BE2C (cell line): ENCODE data around the gene FARS2.

ENCODE experiments used
- DNase-seq: peaks from one replicate; pipeline ENCODE4 v3.0.0-alpha.2; 2020
- H3K27me3 ChIP-seq: fragments of 250-450 bp; sonication (Bioruptor Pico); 2 replicates; pipeline ENCODE4 v1.5.1; 2020; ENCODE audit warnings: mild to moderate bottlenecking
- H3K36me3 ChIP-seq: fragments of 250-450 bp; sonication (Bioruptor Pico); 2 replicates; pipeline ENCODE4 v1.5.1; 2020; ENCODE audit warnings: mild to moderate bottlenecking
- H3K4me1 ChIP-seq: fragments of 250-450 bp; sonication (Bioruptor Pico); 2 replicates; pipeline ENCODE4 v1.5.1; 2020
- H3K4me3 ChIP-seq: 2 replicates; pipeline ENCODE4 v1.5.1; 2011; ENCODE audit warnings: low read depth, low read length
- H3K9me3 ChIP-seq: fragments of 250-450 bp; sonication (Bioruptor Pico); 2 replicates; pipeline ENCODE4 v1.5.1; 2020
- CTCF ChIP-seq: IDR thresholded peaks from 2 replicates; pipeline ENCODE4 v1.5.1; 2012; ENCODE audit warnings: mild to moderate bottlenecking, low read depth, low read length

Gene FARS2

GRCh38 chr6:5809450-5809849, 548.1 kb downstream of the FARS2 start:
- H3K9me3 ChIP-seq, result no peaks in the 10 kb centered on the region
- H3K4me3 ChIP-seq, result no peak overlapping the region
- H3K4me1 ChIP-seq, result no peaks in the 10 kb centered on the region
- no peaks in the 10 kb centered on the region for H3K27me3 ChIP-seq
- no peak for DNase-seq
- TF ChIP-seq CTCF, result no peak
- H3K36me3 ChIP-seq, result no peaks in the 10 kb centered on the region

GRCh38 chr6:5811997-5812396, 550.7 kb downstream of the FARS2 start:
- Histone ChIP-seq H3K4me1 (no peaks in the 10 kb centered on the region), H3K27me3 (no peaks in the 10 kb centered on the region), H3K36me3 (no peaks in the 10 kb centered on the region), H3K4me3 (no peak overlapping the region), H3K9me3 (no peaks in the 10 kb centered on the region)
- no peak for TF ChIP-seq CTCF
- no peak for DNase-seq

GRCh38 chr6:5813625-5814027, 552.3 kb downstream of the FARS2 start:
- Histone ChIP-seq H3K9me3 (no peaks in the 10 kb centered on the region), H3K36me3 (no peaks in the 10 kb centered on the region), H3K4me1 (no peaks in the 10 kb centered on the region), H3K4me3 (no peak overlapping the region), H3K27me3 (no peaks in the 10 kb centered on the region)
- DNase-seq, result no peak
- no peak for TF ChIP-seq CTCF

- Histone ChIP-seq H3K9me3 (no peaks in the 10 kb centered on the region), H3K36me3 (no peaks in the 10 kb centered on the region), H3K4me1 (no peaks in the 10 kb centered on the region), H3K27me3 (no peaks in the 10 kb centered on the region), H3K4me3 (no peak overlapping the region)
- no peak for DNase-seq
- TF ChIP-seq CTCF, result no peak
Measured at GRCh38 chr6:5814116-5814515, 552.8 kb downstream of the FARS2 start.

GRCh38 chr6:5814901-5815300, 553.6 kb downstream of the FARS2 start:
- Histone ChIP-seq H3K9me3 (no peaks in the 10 kb centered on the region), H3K27me3 (no peaks in the 10 kb centered on the region), H3K4me3 (no peak overlapping the region), H3K36me3 (no peaks in the 10 kb centered on the region), H3K4me1 (no peaks in the 10 kb centered on the region)
- no peak for DNase-seq
- TF ChIP-seq CTCF, result no peak

GRCh38 chr6:5817869-5818268, 556.6 kb downstream of the FARS2 start:
- DNase-seq, result no peak
- Histone ChIP-seq H3K9me3 (no peaks in the 10 kb centered on the region), H3K4me1 (no peaks in the 10 kb centered on the region), H3K36me3 (no peaks in the 10 kb centered on the region), H3K27me3 (no peaks in the 10 kb centered on the region), H3K4me3 (no peak overlapping the region)
- TF ChIP-seq CTCF, result no peak
